Ascending aorta (tissue), 2 donors: ENCODE results near the gene AMN. TPM values are rescaled to one million over a fixed set of nuclear protein-coding genes. Genes with fewer than 3 reads are reported as not detected.

Experiments
- DNase-seq, 2 donors: peaks; one replicate each; pipeline ENCODE4 v3.0.0-alpha.2; 2019; ENCODE audit warnings: low spot score in 2 of 2
- H3K27ac ChIP-seq, 2 donors: fragments of 200-600 bp; sonication (generic); one replicate each; pipeline ENCODE4 v1.5.1; 2016 to 2017; ENCODE audit warnings: mild to moderate bottlenecking in 1 of 2
- H3K27me3 ChIP-seq: fragments of 200-600 bp; sonication (generic); one replicate; pipeline ENCODE4 v1.5.1; 2017
- H3K36me3 ChIP-seq, 2 donors: fragments of 200-600 bp; sonication (generic); one replicate each; pipeline ENCODE4 v1.5.1; 2016
- H3K4me1 ChIP-seq, 2 donors: fragments of 200-600 bp; sonication (generic); one replicate each; pipeline ENCODE4 v1.5.1; 2016 to 2017; ENCODE audit warnings: mild to moderate bottlenecking in 1 of 2
- H3K4me3 ChIP-seq, 2 donors: fragments of 200-600 bp; sonication (generic); one replicate each; pipeline ENCODE4 v1.5.1; 2016 to 2017; ENCODE audit warnings: mild to moderate bottlenecking in 1 of 2
- H3K9me3 ChIP-seq, 2 donors: fragments of 200-600 bp; sonication (generic); one replicate each; pipeline ENCODE4 v1.5.1; 2016
- CTCF ChIP-seq, 3 experiments: fragments of 200-600 bp in 2 of 3; fragments of 450-650 bp in 1 of 3; sonication (generic) in 2 of 3; IDR thresholded peaks; one replicate each; pipeline ENCODE4 v1.5.1; 2016 to 2019; ENCODE audit warnings: antibody characterized with exemption in 3 of 3, mild to moderate bottlenecking in 1 of 3, moderate library complexity in 1 of 3
- intact Hi-C: fragments of 100-400 bp; cut with DNase I; formaldehyde crosslinking; loops from one replicate; pipeline ENCODE4 v1.15.1; 2023
- total RNA-seq: library from RNA; depleted of rRNA; stranded (reverse); fragments of >200 nt; gene quantifications from one replicate; pipeline ENCODE4 v1.1.0, GENCODE V29; 2016

The AMN gene
- total RNA-seq, 1 donor from 2014 or later, result 0.32 TPM

- H3K36me3 ChIP-seq, result peaks cover 93 to 100% of the 10 kb centered on the region in 2 donors
- intact Hi-C loops, result no loop called here
- no peak for DNase-seq
- no peak for TF ChIP-seq CTCF (IDR thresholded peaks at IDR 0.05)
- H3K4me1 ChIP-seq, result no peaks in the 10 kb centered on the region
- no peak overlapping the region for H3K4me3 ChIP-seq
- no peaks in the 10 kb centered on the region for H3K9me3 ChIP-seq
- H3K27me3 ChIP-seq, result no peaks in the 10 kb centered on the region
- no peak overlapping the region for H3K27ac ChIP-seq
Observed at GRCh38 chr14:102965282-102965681, 42.8 kb downstream of the AMN start.

GRCh38 chr14:102965971-102966655 is 43.6 kb downstream of the AMN start:
- no peak for TF ChIP-seq CTCF (IDR thresholded peaks at IDR 0.05)
- DNase-seq, result no peak
- Histone ChIP-seq H3K36me3 (peaks cover 92 to 100% of the 10 kb centered on the region in 2 donors), H3K4me3 (no peak overlapping the region), H3K27ac (no peak overlapping the region), H3K27me3 (no peaks in the 10 kb centered on the region), H3K9me3 (no peaks in the 10 kb centered on the region), H3K4me1 (no peaks in the 10 kb centered on the region)
- intact Hi-C loops, result no loop called here

GRCh38 chr14:102966681-102967505 is 44.4 kb downstream of the AMN start:
- H3K27ac ChIP-seq, result no peak overlapping the region
- H3K27me3 ChIP-seq, result no peaks in the 10 kb centered on the region
- H3K4me3 ChIP-seq, result no peak overlapping the region
- no peak for TF ChIP-seq CTCF (IDR thresholded peaks at IDR 0.05)
- no peak for DNase-seq
- no peaks in the 10 kb centered on the region for H3K9me3 ChIP-seq
- no peaks in the 10 kb centered on the region for H3K4me1 ChIP-seq
- intact Hi-C loops, result no loop called here
- H3K36me3 ChIP-seq, result peaks cover 92 to 100% of the 10 kb centered on the region in 2 donors

- Histone ChIP-seq H3K27me3 (no peaks in the 10 kb centered on the region), H3K27ac (no peak overlapping the region), H3K9me3 (no peaks in the 10 kb centered on the region), H3K4me1 (no peaks in the 10 kb centered on the region), H3K36me3 (peaks cover 90 to 100% of the 10 kb centered on the region in 2 donors), H3K4me3 (no peak overlapping the region)
- intact Hi-C loops, result no loop called here
- DNase-seq, result no peak
- TF ChIP-seq CTCF (IDR thresholded peaks at IDR 0.05), result no peak
Observed at GRCh38 chr14:102967506-102967795, 45.0 kb downstream of the AMN start.

- Histone ChIP-seq H3K27me3 (no peaks in the 10 kb centered on the region), H3K4me1 (no peaks in the 10 kb centered on the region), H3K27ac (no peak overlapping the region), H3K36me3 (peaks cover 88 to 100% of the 10 kb centered on the region in 2 donors), H3K4me3 (no peak overlapping the region), H3K9me3 (no peaks in the 10 kb centered on the region)
- TF ChIP-seq CTCF (IDR thresholded peaks at IDR 0.05), result no peak
- intact Hi-C loops, result no loop called here
- DNase-seq, result no peak
Observed at GRCh38 chr14:102968306-102968705, 45.8 kb downstream of the AMN start.
